ENCODE measurements around the gene SMG7.

DNA sequence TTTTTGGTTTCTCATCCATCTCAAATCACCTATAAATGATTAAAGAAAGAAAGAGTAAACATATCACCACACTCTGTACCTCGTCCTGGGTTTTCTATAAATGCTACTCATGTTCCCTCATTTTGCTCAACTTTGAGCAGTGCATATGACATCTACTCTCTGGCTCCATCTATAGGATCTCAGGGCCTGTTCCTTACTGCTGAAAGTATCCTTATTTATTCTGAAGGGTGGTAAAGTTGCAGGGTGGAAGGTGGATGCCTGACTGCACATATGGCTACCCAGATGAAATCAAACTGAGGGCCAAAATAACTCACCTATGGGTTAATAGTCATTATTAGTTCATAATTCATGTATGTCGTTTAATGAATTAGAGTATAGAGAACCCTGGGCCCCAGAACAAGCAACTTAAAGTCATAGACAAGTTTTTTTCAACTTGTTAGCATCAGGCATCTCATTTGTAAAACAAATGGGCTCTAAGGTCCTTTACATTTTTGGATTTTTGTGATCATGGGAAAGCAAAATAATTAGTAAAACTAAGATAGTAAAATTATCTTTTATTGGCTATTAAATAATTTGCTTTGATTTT, 71.4 kb downstream of the SMG7 start:
- no peak for TF ChIP-seq POLR2A (IDR thresholded peaks at IDR 0.05; ENCODE audit: low read depth, low read length)
- peak; percentile 62 to 71 for TF ChIP-seq CTCF (IDR thresholded peaks at IDR 0.05; ENCODE audit: extremely low read depth in 1 of 2, insufficient read depth in 1 of 2, low read depth in 1 of 2, low read length in 2 of 2)
- TF ChIP-seq POLR2AphosphoS5 (IDR thresholded peaks at IDR 0.05; ENCODE audit: insufficient read depth, low read depth, low read length), result no peak
- no peak for TF ChIP-seq JUN (IDR thresholded peaks at IDR 0.05; ENCODE audit: borderline replicate concordance, insufficient read depth, insufficient read length, low read depth)
- TF ChIP-seq MAX (IDR thresholded peaks at IDR 0.05; ENCODE audit: insufficient read depth, insufficient read length), result no peak
